Stimulated activated CD4-positive, alpha-beta T cell treated with anti-CD3 and anti-CD28 coated beads, Interleukin-1b, Interleukin-23, amount 100 ng/mL, for 48 hours (primary cell): ENCODE results near the gene MDC1.
"Not testable (repeated sequence)": the region's sequence is repeated elsewhere in the genome, so short reads cannot be mapped to it uniquely, and the experiment has no call there.

Experiments
- DNase-seq: peaks from one replicate; pipeline ENCODE4 v3.0.0-alpha.2; 2020

MDC1 gene

DNA sequence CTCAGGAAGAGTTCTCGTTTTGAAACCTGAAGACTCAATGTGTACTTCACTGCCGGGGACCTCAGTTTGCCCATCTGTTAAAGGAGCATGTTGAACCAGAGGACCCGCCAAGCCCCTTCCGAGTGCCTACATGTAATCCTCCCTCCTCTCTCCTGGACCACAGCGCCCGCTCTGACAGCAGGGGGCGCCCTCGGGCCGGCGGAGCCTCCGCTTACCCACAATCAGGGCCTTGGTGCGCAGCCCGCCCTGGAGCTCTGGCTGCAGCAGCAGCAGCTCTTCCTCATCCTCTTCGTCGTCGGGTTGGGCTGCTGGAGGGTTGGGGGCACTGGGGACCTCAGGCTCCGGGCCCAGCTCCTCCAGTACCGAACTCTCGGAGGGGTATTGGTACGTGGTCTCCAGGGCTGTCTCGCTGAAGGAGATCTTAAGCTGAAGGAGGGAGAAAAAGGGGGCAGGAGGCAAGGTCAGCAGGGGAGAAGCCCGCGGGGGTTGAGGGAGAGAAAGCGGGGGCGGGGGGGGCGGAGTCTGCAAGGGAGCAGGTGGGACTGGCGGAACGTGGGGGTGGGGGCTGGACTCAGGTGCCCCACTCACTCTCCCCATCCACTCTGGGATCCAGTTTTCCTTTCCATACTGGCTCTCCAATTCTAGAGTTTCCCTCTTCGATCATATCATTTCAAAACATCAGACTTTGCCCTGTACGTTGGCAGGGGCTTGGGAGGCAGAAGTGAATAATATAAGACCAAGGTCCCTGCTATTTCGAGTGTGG, 37.9 kb downstream of the MDC1 start:
- peak; percentile 89 for DNase-seq

GRCh38 chr6:30676660-30677285, 40.3 kb downstream of the MDC1 start:
- no peak for DNase-seq

- peak; percentile 89 for DNase-seq
These were observed 44.4 kb downstream of the MDC1 start, which contains the start of gene DHX16 for GRCh38 chr6:30672445-30673253. Gene DHX16 (minus strand): TSS chr6:30673006. CDS start chr6:30672841, 165 bp downstream.

- DNase-seq: no peak
These were observed 46.1 kb downstream of the MDC1 start for GRCh38 chr6:30670760-30671527.

DNA sequence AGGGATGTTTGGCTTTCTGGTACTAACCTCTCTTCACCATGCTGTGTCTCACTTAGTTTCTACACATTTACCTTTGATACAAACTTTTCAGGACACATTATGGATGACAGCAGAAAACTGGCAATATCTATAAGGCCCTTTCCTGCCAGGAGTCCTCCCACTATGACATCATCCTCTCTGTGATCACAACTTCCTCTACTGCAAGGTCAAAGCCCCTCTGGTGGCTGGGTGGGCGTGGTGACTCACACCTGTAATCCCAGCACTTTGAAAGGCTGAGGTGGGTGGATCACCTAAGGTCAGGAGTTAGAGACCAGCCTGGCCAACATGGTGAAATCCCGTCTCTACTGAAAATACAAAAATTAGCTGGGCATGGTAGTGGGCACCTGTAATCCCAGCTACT, 50.8 kb downstream of the MDC1 start:
- peak; percentile 61 for DNase-seq

- no peak for DNase-seq
These were observed 51.9 kb downstream of the MDC1 start for GRCh38 chr6:30664994-30665767.

DNA sequence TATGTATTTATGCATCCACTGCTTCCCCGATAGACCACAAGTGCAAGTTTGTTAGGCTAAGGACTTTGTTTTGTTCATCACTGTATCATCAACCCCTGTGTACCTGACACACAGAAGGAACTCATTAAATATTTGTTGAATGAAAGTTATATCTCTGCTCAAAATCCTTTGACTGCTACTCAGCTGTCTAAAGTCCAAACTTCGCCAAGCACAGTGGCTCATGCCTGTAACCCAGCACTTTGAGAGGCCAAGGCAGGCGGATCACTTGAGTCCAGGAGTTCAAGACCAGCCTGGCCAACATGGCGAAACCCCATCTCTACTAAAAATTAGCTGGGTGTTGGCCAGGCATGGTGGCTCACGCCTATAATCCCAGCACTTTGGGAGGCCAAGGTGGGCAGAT, 59.2 kb downstream of the MDC1 start:
- not testable (repeated sequence) for DNase-seq

DNA sequence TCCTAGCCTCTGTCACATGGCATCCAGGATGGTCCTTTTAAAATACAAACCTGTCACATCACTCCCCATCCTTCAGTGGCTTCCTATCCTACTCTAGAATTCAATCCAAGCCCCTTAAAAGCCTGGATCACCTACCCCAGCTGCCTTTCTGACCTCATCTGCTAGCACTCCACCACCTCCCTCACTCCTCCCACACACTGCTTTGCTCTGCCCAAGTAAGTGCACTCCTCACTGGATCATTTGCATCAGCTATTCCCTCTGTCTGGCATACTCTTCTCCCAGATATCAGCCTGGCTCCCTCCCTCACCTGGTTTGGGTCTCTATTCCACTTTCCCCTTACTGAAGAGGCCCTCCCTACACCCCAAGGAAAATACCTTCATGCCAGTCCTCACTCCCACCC, 59.6 kb downstream of the MDC1 start:
- DNase-seq: no peak

- no peak for DNase-seq
These were observed 60.6 kb downstream of the MDC1 start for GRCh38 chr6:30656513-30656912.

- no peak for DNase-seq
These were observed 61.4 kb downstream of the MDC1 start for GRCh38 chr6:30655743-30656094.

GRCh38 chr6:30654798-30655742, 62.0 kb downstream of the MDC1 start:
- no peak for DNase-seq

- DNase-seq: no peak
These were observed 65.9 kb downstream of the MDC1 start for GRCh38 chr6:30651143-30651542.
